Stimulated activated CD4-positive, alpha-beta T cell treated with anti-CD3 and anti-CD28 coated beads, Interleukin-2, amount 100 ng/mL, for 4 hours (primary cell): ENCODE measurements around the gene STEAP1.

Experiments
- DNase-seq: peaks from one replicate; pipeline ENCODE4 v3.0.0-alpha.2; 2020; ENCODE audit warnings: low read depth

Gene STEAP1

DNA sequence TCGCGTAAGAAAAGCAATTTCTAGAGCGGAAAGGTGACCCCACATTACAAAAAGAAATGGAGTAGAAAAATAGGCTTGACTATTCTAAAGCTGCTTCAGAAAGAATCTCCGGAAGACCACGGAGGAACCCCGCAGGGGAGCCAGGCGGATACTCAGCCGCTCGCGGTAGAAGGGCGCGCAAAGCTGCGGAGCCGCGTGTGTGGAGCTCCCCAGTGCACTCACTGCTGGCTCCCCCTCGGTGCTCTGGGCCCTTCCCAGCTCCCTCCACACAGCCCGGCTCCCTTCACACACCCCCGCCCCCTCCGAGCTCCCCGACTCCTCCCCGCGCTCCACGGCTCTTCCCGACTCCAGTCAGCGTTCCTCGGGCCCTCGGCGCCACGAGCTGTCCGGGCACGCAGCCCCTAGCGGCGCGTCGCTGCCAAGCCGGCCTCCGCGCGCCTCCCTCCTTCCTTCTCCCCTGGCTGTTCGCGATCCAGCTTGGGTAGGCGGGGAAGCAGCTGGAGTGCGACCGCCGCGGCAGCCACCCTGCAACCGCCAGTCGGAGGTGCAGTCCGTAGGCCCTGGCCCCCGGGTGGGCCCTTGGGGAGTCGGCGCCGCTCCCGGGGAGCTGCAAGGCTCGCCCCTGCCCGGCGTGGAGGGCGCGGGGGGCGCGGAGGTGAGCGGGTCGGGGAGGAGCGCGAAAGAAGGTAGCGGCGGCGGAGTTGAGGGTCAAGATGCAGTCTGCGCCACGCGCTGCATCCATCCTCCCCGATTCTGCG lies 57.3 kb downstream of the STEAP1 start, which contains the start of gene STEAP2:
Gene STEAP2 (plus strand): TSS at position 350 of the 758 bp plus-strand sequence. CDS start 13,343 bp downstream, outside the sequence.
- no peak for DNase-seq

DNA sequence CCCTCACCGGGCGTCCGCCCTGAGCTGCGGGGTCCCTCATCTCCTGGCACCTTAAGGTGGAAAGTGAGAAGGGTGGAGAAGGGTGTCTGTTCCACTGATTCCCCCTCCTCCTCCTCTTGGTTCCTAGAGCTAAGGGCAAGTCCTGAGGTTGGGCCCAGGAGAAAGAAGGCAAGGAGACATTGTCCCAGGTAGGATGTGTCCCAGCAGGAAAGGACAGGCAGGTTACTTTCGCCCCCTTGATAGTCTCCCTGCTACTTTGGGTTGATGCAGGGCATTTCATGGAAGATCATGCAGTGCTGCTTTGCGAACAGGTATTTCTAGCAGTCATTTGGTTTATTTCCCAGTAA lies 57.9 kb downstream of the STEAP1 start:
- DNase-seq = no peak

DNA sequence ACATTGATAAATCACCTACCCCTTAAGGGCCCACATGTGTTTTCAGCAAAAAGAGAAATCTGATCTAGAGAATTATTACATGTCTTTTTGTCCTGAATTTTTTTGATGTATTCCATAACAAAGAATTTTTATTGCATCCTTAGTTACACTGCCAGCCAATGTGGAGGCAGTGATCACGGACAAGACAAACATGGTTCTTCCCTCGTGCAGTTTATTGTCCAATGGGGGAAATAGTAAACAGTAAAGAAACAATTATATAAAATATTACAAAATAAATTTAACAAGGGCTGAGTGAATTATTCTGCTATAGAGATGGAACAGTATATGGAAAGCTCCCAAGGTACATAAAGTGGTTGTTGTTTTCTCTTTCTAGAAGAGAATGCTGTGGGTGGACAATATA lies 59.3 kb downstream of the STEAP1 start:
- DNase-seq = no peak
